Measurements from ENCODE around the gene DSCAM. TPM values are rescaled to one million over a fixed set of nuclear protein-coding genes. Genes with fewer than 3 reads are reported as not detected.
"Not testable (repeated sequence)": the region's sequence is repeated elsewhere in the genome, so short reads cannot be mapped to it uniquely, and the experiment has no call there.

The DSCAM gene
- total RNA-seq, 1 experiment from 2014 or later = 0.13 TPM

DNA sequence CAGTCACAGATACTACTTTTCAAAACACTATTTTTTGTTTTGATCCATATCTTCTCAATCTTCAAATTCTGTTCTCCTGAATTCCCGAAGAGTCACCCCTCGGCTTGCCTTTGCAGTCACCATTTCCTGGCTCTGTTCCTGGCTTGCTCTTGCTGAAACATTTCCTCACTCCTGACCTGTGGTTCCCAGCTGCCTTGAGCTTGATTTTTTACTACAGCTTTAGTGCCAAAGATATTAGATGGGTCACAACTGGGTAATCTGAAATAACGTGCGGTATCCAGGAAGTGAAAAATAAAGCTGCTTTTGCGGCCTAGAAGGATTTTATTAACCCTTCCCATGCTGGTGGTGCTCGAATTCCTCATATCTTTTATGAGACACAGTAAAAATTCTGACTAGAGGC is 660.9 kb downstream of the DSCAM start:
- H3K9me3 Mint-ChIP-seq = peaks cover 38% of the 10 kb centered on the region
- ChIA-PET POLR2A (interaction anchor here (0.5 kb wide), 1 partner anchor 632 kb away, joined by 3 read pairs; no protein-coding TSS in a partner anchor), CTCF (interaction anchor here (0.6 to 1.2 kb wide), 2 partner anchors 12 to 20 kb away, joined by 3 read pairs; no protein-coding TSS in a partner anchor)
- H3K27me3 Mint-ChIP-seq (ENCODE audit: low read depth) = peaks cover 7% of the 10 kb centered on the region
- DNase-seq (ENCODE audit: low spot score) (no peak), ATAC-seq (no peak)
- H3K36me3 Mint-ChIP-seq = peaks cover 17% of the 10 kb centered on the region
- TF ChIP-seq RELA (CRISPR knock-in tag; IDR thresholded peaks at IDR 0.05; ENCODE audit: borderline replicate concordance) = no peak
- TF ChIP-seq ZBTB21 (CRISPR knock-in tag; IDR thresholded peaks at IDR 0.05; ENCODE audit: borderline replicate concordance) = no peak
- no peak for TF ChIP-seq NFYB (CRISPR knock-in tag; conservative IDR thresholded peaks at IDR 0.05; ENCODE audit: low read depth)
- H3K4me1 Mint-ChIP-seq = no peaks in the 10 kb centered on the region
- H3K4me3 Mint-ChIP-seq = no peak overlapping the region
- no peak overlapping the region for H3K27ac Mint-ChIP-seq

DNA sequence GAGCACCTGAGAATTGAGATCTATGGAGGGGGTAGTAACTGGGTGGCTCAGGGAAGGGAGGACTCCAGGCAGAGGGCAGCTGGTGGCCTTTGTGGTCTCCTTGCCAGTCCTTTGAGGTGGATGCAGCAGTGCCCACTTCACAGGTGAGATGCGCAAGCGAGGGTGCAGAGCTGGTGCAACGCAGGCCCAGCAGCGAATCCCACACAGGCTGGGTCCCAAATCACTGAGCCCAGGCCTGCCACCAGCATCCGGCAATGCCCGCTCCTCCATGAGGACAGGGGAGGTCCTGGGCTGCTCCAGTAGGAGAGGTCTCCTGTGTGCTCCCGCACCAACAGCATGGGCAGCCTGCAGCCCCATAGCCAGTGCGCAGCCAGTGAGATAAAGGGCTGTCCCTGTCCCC is 661.8 kb downstream of the DSCAM start:
- Mint-ChIP-seq H3K9me3 (peaks cover 43% of the 10 kb centered on the region), H3K36me3 (peaks cover 17% of the 10 kb centered on the region)
- POLR2A ChIA-PET = no interaction called here

DNA sequence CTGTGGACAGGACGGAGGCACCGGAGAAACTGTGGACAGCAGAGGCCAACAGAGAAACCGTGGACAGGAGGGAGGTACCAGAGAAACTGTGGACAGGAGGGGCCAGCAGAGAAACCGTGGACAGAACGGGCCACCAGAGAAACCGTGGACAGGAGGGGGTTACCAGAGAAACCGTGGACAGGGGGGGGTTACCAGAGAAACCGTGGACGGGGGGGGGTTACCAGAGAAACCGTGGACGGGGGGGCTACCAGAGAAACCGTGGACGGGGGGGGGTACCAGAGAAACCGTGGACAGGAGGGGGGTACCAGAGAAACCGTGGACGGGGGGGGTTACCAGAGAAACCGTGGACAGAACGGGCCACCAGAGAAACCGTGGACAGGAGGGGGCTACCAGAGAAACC is 664.5 kb downstream of the DSCAM start:
- DNase-seq (ENCODE audit: low spot score); H3K36me3 Mint-ChIP-seq; ATAC-seq; POLR2A ChIA-PET; H3K4me1 Mint-ChIP-seq; H3K4me3 Mint-ChIP-seq; H3K27me3 Mint-ChIP-seq (ENCODE audit: low read depth); CTCF ChIA-PET; H3K27ac Mint-ChIP-seq: not testable (repeated sequence)
- H3K9me3 Mint-ChIP-seq = peaks cover 31% of the 10 kb centered on the region

More for the DNA sequence above, 661.8 kb downstream of the DSCAM start:
- Mint-ChIP-seq H3K4me1 (no peaks in the 10 kb centered on the region), H3K4me3 (no peak overlapping the region), H3K27me3 (ENCODE audit: low read depth) (peaks cover 7% of the 10 kb centered on the region), H3K27ac (no peak overlapping the region)
- ATAC-seq (no peak), DNase-seq (ENCODE audit: low spot score) (no peak)
- TF ChIP-seq TP53 (CRISPR knock-in tag; IDR thresholded peaks at IDR 0.05) = no peak
- no peak for TF ChIP-seq ZNF138 (CRISPR knock-in tag; conservative IDR thresholded peaks at IDR 0.05)
- TF ChIP-seq, protein P1, sequence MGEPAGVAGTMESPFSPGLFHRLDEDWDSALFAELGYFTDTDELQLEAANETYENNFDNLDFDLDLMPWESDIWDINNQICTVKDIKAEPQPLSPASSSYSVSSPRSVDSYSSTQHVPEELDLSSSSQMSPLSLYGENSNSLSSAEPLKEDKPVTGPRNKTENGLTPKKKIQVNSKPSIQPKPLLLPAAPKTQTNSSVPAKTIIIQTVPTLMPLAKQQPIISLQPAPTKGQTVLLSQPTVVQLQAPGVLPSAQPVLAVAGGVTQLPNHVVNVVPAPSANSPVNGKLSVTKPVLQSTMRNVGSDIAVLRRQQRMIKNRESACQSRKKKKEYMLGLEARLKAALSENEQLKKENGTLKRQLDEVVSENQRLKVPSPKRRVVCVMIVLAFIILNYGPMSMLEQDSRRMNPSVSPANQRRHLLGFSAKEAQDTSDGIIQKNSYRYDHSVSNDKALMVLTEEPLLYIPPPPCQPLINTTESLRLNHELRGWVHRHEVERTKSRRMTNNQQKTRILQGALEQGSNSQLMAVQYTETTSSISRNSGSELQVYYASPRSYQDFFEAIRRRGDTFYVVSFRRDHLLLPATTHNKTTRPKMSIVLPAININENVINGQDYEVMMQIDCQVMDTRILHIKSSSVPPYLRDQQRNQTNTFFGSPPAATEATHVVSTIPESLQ (CRISPR knock-in tag; IDR thresholded peaks at IDR 0.05) = no peak
- TF ChIP-seq JAZF1 (CRISPR knock-in tag; IDR thresholded peaks at IDR 0.05) = no peak
- TF ChIP-seq, protein P2, sequence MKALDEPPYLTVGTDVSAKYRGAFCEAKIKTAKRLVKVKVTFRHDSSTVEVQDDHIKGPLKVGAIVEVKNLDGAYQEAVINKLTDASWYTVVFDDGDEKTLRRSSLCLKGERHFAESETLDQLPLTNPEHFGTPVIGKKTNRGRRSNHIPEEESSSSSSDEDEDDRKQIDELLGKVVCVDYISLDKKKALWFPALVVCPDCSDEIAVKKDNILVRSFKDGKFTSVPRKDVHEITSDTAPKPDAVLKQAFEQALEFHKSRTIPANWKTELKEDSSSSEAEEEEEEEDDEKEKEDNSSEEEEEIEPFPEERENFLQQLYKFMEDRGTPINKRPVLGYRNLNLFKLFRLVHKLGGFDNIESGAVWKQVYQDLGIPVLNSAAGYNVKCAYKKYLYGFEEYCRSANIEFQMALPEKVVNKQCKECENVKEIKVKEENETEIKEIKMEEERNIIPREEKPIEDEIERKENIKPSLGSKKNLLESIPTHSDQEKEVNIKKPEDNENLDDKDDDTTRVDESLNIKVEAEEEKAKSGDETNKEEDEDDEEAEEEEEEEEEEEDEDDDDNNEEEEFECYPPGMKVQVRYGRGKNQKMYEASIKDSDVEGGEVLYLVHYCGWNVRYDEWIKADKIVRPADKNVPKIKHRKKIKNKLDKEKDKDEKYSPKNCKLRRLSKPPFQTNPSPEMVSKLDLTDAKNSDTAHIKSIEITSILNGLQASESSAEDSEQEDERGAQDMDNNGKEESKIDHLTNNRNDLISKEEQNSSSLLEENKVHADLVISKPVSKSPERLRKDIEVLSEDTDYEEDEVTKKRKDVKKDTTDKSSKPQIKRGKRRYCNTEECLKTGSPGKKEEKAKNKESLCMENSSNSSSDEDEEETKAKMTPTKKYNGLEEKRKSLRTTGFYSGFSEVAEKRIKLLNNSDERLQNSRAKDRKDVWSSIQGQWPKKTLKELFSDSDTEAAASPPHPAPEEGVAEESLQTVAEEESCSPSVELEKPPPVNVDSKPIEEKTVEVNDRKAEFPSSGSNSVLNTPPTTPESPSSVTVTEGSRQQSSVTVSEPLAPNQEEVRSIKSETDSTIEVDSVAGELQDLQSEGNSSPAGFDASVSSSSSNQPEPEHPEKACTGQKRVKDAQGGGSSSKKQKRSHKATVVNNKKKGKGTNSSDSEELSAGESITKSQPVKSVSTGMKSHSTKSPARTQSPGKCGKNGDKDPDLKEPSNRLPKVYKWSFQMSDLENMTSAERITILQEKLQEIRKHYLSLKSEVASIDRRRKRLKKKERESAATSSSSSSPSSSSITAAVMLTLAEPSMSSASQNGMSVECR (CRISPR knock-in tag; IDR thresholded peaks at IDR 0.05; ENCODE audit: borderline replicate concordance) = no peak
- TF ChIP-seq, protein P3, sequence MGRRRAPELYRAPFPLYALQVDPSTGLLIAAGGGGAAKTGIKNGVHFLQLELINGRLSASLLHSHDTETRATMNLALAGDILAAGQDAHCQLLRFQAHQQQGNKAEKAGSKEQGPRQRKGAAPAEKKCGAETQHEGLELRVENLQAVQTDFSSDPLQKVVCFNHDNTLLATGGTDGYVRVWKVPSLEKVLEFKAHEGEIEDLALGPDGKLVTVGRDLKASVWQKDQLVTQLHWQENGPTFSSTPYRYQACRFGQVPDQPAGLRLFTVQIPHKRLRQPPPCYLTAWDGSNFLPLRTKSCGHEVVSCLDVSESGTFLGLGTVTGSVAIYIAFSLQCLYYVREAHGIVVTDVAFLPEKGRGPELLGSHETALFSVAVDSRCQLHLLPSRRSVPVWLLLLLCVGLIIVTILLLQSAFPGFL (CRISPR knock-in tag; IDR thresholded peaks at IDR 0.05; ENCODE audit: borderline replicate concordance) = no peak
- CTCF ChIA-PET = no interaction called here

DNA sequence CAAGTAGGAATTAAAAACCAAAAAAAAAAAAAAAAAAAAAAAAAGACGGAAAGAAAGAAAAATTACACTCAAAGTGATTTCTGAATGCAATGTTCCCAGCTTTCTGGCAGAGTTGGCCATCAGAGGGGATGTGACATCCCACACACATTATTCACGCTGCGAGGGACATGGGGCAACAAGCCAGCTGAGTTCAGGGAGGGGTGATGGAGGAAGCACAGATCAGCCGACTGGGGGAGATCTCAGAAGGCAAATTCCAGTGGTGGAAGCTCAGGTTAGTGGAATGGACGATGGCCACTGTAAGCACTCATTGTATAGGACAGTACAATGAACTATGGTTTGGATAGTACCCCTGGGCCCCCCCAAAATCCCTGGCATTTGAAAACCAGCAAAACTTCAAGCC is 667.8 kb downstream of the DSCAM start:
- Mint-ChIP-seq H3K4me1 (peaks cover 4% of the 10 kb centered on the region), H3K9me3 (peaks cover 31% of the 10 kb centered on the region), H3K27me3 (ENCODE audit: low read depth) (peaks cover 7% of the 10 kb centered on the region), H3K36me3 (peaks cover 9% of the 10 kb centered on the region), H3K27ac (no peak overlapping the region), H3K4me3 (no peak overlapping the region)
- POLR2A ChIA-PET = no interaction called here
- ATAC-seq (no peak), DNase-seq (ENCODE audit: low spot score) (no peak)
- CTCF ChIA-PET = no interaction called here
- TF ChIP-seq, protein P4, sequence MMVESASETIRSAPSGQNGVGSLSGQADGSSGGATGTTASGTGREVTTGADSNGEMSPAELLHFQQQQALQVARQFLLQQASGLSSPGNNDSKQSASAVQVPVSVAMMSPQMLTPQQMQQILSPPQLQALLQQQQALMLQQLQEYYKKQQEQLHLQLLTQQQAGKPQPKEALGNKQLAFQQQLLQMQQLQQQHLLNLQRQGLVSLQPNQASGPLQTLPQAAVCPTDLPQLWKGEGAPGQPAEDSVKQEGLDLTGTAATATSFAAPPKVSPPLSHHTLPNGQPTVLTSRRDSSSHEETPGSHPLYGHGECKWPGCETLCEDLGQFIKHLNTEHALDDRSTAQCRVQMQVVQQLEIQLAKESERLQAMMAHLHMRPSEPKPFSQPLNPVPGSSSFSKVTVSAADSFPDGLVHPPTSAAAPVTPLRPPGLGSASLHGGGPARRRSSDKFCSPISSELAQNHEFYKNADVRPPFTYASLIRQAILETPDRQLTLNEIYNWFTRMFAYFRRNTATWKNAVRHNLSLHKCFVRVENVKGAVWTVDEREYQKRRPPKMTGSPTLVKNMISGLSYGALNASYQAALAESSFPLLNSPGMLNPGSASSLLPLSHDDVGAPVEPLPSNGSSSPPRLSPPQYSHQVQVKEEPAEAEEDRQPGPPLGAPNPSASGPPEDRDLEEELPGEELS (CRISPR knock-in tag; IDR thresholded peaks at IDR 0.05) = no peak
- TF ChIP-seq, protein P5, sequence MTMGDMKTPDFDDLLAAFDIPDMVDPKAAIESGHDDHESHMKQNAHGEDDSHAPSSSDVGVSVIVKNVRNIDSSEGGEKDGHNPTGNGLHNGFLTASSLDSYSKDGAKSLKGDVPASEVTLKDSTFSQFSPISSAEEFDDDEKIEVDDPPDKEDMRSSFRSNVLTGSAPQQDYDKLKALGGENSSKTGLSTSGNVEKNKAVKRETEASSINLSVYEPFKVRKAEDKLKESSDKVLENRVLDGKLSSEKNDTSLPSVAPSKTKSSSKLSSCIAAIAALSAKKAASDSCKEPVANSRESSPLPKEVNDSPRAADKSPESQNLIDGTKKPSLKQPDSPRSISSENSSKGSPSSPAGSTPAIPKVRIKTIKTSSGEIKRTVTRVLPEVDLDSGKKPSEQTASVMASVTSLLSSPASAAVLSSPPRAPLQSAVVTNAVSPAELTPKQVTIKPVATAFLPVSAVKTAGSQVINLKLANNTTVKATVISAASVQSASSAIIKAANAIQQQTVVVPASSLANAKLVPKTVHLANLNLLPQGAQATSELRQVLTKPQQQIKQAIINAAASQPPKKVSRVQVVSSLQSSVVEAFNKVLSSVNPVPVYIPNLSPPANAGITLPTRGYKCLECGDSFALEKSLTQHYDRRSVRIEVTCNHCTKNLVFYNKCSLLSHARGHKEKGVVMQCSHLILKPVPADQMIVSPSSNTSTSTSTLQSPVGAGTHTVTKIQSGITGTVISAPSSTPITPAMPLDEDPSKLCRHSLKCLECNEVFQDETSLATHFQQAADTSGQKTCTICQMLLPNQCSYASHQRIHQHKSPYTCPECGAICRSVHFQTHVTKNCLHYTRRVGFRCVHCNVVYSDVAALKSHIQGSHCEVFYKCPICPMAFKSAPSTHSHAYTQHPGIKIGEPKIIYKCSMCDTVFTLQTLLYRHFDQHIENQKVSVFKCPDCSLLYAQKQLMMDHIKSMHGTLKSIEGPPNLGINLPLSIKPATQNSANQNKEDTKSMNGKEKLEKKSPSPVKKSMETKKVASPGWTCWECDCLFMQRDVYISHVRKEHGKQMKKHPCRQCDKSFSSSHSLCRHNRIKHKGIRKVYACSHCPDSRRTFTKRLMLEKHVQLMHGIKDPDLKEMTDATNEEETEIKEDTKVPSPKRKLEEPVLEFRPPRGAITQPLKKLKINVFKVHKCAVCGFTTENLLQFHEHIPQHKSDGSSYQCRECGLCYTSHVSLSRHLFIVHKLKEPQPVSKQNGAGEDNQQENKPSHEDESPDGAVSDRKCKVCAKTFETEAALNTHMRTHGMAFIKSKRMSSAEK (CRISPR knock-in tag; IDR thresholded peaks at IDR 0.05; ENCODE audit: borderline replicate concordance) = no peak
- TF ChIP-seq ZNF671 (CRISPR knock-in tag; IDR thresholded peaks at IDR 0.05) = no peak
